SU-DHL-6 (cell line): ENCODE results near the gene WDR33.

Experiments
- H2AFZ ChIP-seq: fragments of 200-600 bp; sonication (generic); 2 replicates; pipeline ENCODE4 v1.6.1; 2014; ENCODE audit warnings: low read depth, mild to moderate bottlenecking, moderate library complexity, mixed read lengths, antibody characterized with exemption, low read length; ENCODE audit not compliant: severe bottlenecking
- H3F3A ChIP-seq: fragments of 200-600 bp; shearing (Covaris generic); 2 replicates; pipeline ENCODE4 v1.6.0; 2016; ENCODE audit warnings: antibody characterized with exemption, mild to moderate bottlenecking; ENCODE audit not compliant: insufficient read depth
- H3K27ac ChIP-seq: fragments of 200-600 bp; sonication (generic); 2 replicates; pipeline ENCODE4 v1.5.1; 2016; ENCODE audit warnings: low read depth, mild to moderate bottlenecking, low read length, moderate library complexity, mixed read lengths
- H3K27me3 ChIP-seq: fragments of 200-600 bp; sonication (generic), shearing (Covaris generic); 2 replicates; pipeline ENCODE4 v1.6.0; 2014; ENCODE audit warnings: mild to moderate bottlenecking, low read length
- H3K36me3 ChIP-seq: fragments of 200-600 bp; sonication (generic); 2 replicates; pipeline ENCODE4 v1.6.1; 2014; ENCODE audit warnings: mild to moderate bottlenecking, low read length, mixed read lengths
- H3K4me2 ChIP-seq: fragments of 300-600, 200-600 bp; shearing (Covaris generic), sonication (generic); 2 replicates; pipeline ENCODE4 v1.6.0; 2014; ENCODE audit warnings: low read length, low read depth, mild to moderate bottlenecking; ENCODE audit not compliant: poor library complexity, severe bottlenecking
- H3K4me3 ChIP-seq: fragments of 200-600 bp; sonication (generic); 2 replicates; pipeline ENCODE4 v1.5.1; 2014; ENCODE audit warnings: antibody characterized with exemption, low read length, mild to moderate bottlenecking, mixed read lengths; ENCODE audit not compliant: insufficient read depth, poor library complexity, severe bottlenecking
- H3K79me2 ChIP-seq: fragments of 200-600 bp; sonication (generic); 2 replicates; pipeline ENCODE4 v1.6.1; 2014; ENCODE audit warnings: mild to moderate bottlenecking, low read length, moderate library complexity; ENCODE audit not compliant: insufficient read depth
- H3K9ac ChIP-seq: fragments of 200-600 bp; sonication (generic); 2 replicates; pipeline ENCODE4 v1.7.0; 2014; ENCODE audit warnings: mild to moderate bottlenecking, low read length
- H3K9me2 ChIP-seq: fragments of 200-600 bp; sonication (generic); replicated peaks from 2 replicates; pipeline ENCODE4 v1.6.1; 2014; ENCODE audit warnings: low read length; ENCODE audit not compliant: insufficient read depth
- H3K9me3 ChIP-seq: fragments of 200-600 bp; sonication (generic); 2 replicates; pipeline ENCODE4 v1.6.1; 2014; ENCODE audit warnings: low read length, mixed read lengths; ENCODE audit not compliant: insufficient read depth
- H4K20me1 ChIP-seq: fragments of 200-600 bp; sonication (generic); 2 replicates; pipeline ENCODE4 v1.6.1; 2014; ENCODE audit warnings: low read depth, mild to moderate bottlenecking, antibody characterized with exemption, low read length, moderate library complexity, mixed read lengths
- CTCF ChIP-seq: fragments of 200-600 bp; sonication (generic); IDR thresholded peaks from one replicate; pipeline ENCODE4 v1.5.1; 2017; ENCODE audit warnings: antibody characterized with exemption, mild to moderate bottlenecking, low read length, moderate library complexity; ENCODE audit not compliant: insufficient read depth, poor library complexity, severe bottlenecking
- EZH2phosphoT487 ChIP-seq: fragments of 200-600 bp; sonication (generic), shearing (Covaris generic); conservative IDR thresholded peaks from 2 replicates; pipeline ENCODE4 v1.6.1; 2018; ENCODE audit warnings: mild to moderate bottlenecking, antibody characterized with exemption, low read length, moderate library complexity, mixed read lengths

Gene WDR33

DNA sequence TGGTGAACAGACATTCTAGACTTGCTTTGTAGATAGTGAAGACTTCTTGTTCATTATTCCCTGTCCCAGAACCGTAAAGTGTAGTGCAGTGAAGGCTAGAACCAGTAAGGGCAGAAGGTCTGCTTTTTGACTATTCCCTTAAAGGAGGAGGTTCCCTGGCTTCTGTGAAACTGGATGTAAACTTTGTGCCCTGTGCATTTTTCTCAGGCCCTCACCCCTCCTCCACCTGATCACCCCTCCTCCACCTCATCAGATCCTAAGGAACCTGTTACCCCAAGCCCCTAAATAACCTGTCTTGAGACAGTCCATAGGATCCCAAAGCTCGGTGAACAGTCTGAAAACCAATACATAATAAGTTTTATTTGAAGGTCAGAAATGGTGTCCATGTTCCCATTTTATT is 75.9 kb downstream of the WDR33 start:
- peaks cover 22% of the 10 kb centered on the region for H3K36me3 ChIP-seq
- no peak overlapping the region for H3K4me2 ChIP-seq
- no peak overlapping the region for H3K27ac ChIP-seq
- 0 out of 2 replicates have a peak, but pooled peaks cover 4% of the 10 kb centered on the region for H3K79me2 ChIP-seq
- H4K20me1 ChIP-seq: no peaks in the 10 kb centered on the region
- no peak overlapping the region for H3K9ac ChIP-seq
- no peaks in the 10 kb centered on the region for H3K9me2 ChIP-seq
- TF ChIP-seq CTCF (no peak), EZH2phosphoT487 (no peak)
- H3K9me3 ChIP-seq: no peaks in the 10 kb centered on the region
- no peak overlapping the region for H3K4me3 ChIP-seq
- H2AFZ ChIP-seq: no peak overlapping the region
- peaks cover 14% of the 10 kb centered on the region; the same call in 1 of the 2 replicates for H3F3A ChIP-seq
- no peaks in the 10 kb centered on the region for H3K27me3 ChIP-seq

GRCh38 chr2:127733816-127734537 is 77.0 kb downstream of the WDR33 start:
- TF ChIP-seq CTCF (no peak), EZH2phosphoT487 (no peak)
- H3K27me3 ChIP-seq: no peaks in the 10 kb centered on the region
- H3K9me2 ChIP-seq: no peaks in the 10 kb centered on the region

GRCh38 chr2:127733113-127733815 is 77.7 kb downstream of the WDR33 start:
- TF ChIP-seq CTCF (no peak), EZH2phosphoT487 (no peak)
- H3K4me3 ChIP-seq: no peak overlapping the region
- H3F3A ChIP-seq: peaks cover 14% of the 10 kb centered on the region; the same call in 1 of the 2 replicates
- H3K9ac ChIP-seq: no peak overlapping the region
- H2AFZ ChIP-seq: no peak overlapping the region
- H3K9me2 ChIP-seq: no peaks in the 10 kb centered on the region
- no peak overlapping the region for H3K4me2 ChIP-seq
- H3K36me3 ChIP-seq: peaks cover 21% of the 10 kb centered on the region
- H3K27me3 ChIP-seq: no peaks in the 10 kb centered on the region
- no peaks in the 10 kb centered on the region for H3K9me3 ChIP-seq
- no peaks in the 10 kb centered on the region for H4K20me1 ChIP-seq
- no peaks in the 10 kb centered on the region for H3K79me2 ChIP-seq
- no peak overlapping the region for H3K27ac ChIP-seq

More at GRCh38 chr2:127733816-127734537, 77.0 kb downstream of the WDR33 start:
- no peak overlapping the region for H2AFZ ChIP-seq
- H3K27ac ChIP-seq: no peak overlapping the region; the same call in 1 of the 2 replicates
- H4K20me1 ChIP-seq: no peaks in the 10 kb centered on the region
- no peaks in the 10 kb centered on the region for H3K9me3 ChIP-seq
- H3F3A ChIP-seq: peaks cover 14% of the 10 kb centered on the region; the same call in 1 of the 2 replicates
- H3K4me2 ChIP-seq: no peak overlapping the region
- H3K9ac ChIP-seq: no peak overlapping the region
- no peak overlapping the region for H3K4me3 ChIP-seq
- 0 out of 2 replicates have a peak, but pooled peaks cover 4% of the 10 kb centered on the region for H3K79me2 ChIP-seq
- peaks cover 23% of the 10 kb centered on the region for H3K36me3 ChIP-seq
